ENCODE results near the gene CNPPD1. TPM values are rescaled to one million over a fixed set of nuclear protein-coding genes. Genes with fewer than 3 reads are reported as not detected.

The CNPPD1 gene
- total and polyA plus RNA-seq, 4 donors, result 16.5 to 39.8 (median 21.6) TPM

DNA sequence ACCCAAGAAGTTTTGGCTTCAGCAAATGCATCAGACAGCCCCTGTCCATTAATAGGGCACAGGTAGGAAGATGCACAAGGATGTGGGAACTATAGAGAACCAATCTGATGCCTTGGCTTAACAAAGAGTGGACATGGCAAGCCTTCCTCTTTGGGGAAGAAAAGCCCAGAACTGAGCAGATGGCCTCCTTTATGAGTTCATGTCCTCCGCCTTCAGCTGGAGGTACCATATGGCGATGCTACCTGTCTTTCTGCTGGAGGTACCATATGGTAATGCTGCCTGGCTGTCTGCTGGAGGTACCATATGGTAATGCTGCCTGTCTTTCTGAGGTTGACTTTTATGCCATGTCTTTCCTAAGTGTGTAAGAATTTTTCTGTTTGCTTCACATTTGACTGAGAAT lies 7.4 kb upstream of the CNPPD1 start (continued):
- TF ChIP-seq, protein P1, sequence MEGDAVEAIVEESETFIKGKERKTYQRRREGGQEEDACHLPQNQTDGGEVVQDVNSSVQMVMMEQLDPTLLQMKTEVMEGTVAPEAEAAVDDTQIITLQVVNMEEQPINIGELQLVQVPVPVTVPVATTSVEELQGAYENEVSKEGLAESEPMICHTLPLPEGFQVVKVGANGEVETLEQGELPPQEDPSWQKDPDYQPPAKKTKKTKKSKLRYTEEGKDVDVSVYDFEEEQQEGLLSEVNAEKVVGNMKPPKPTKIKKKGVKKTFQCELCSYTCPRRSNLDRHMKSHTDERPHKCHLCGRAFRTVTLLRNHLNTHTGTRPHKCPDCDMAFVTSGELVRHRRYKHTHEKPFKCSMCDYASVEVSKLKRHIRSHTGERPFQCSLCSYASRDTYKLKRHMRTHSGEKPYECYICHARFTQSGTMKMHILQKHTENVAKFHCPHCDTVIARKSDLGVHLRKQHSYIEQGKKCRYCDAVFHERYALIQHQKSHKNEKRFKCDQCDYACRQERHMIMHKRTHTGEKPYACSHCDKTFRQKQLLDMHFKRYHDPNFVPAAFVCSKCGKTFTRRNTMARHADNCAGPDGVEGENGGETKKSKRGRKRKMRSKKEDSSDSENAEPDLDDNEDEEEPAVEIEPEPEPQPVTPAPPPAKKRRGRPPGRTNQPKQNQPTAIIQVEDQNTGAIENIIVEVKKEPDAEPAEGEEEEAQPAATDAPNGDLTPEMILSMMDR (IDR thresholded peaks at IDR 0.05; ENCODE audit: low read depth, low read length, missing input control), result no peak
- no peak for TF ChIP-seq JUND (IDR thresholded peaks at IDR 0.05)
- TF ChIP-seq NR2F2 (IDR thresholded peaks at IDR 0.05), result no peak
- no peak for TF ChIP-seq TAF1 (conservative IDR thresholded peaks at IDR 0.05)

DNA sequence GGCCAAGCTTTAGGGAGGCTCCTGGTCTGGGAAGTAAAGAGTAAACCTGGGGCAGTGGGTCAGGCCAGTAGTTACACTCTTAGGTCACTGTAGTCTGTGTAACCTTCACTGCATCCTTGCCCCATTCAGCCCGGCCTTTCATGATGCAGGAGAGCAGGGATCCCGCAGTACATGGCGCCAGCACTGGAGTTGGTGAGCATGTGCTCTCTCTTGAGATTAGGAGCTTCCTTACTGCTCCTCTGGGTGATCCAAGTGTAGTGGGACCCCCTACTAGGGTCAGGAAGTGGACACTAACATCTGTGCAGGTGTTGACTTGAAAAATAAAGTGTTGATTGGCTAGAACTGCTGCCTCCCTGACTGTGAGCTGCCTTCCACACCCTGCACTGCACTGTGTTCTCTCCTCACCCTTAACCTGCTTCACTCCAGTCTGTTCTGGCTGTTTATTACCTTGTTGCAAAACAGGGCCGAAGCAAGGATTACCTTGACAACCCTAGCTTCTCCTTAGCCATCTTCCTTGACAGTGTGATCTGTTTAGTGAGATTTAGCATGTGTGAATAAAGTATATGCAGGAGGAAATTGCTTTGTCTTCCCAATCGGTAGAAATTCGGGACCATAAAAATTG lies 6.5 kb upstream of the CNPPD1 start:
- H3K27ac ChIP-seq (ENCODE audit: low read depth in 1 of 2, low read length in 2 of 2), result no peak overlapping the region
- H3K27me3 ChIP-seq (ENCODE audit: control insufficient read depth in 4 of 4, insufficient read depth in 4 of 4, low read length in 3 of 4), result no peaks in the 10 kb centered on the region
- no peaks in the 10 kb centered on the region for H3K9me3 ChIP-seq (ENCODE audit: control insufficient read depth in 4 of 4, low read length in 3 of 4)
- no peak overlapping the region for H3K9ac ChIP-seq (ENCODE audit: low read depth in 1 of 2, low read length in 2 of 2)
- no peak overlapping the region for H3K4me3 ChIP-seq (ENCODE audit: low read depth in 1 of 3, low read length in 3 of 3)
- WGBS, result 87% methylated on average over 6 of the region's 6 CpGs
- H3K4me1 ChIP-seq (ENCODE audit: control insufficient read depth in 4 of 4, insufficient read depth in 4 of 4, low read length in 3 of 4), result peaks cover 0 to 15% (median 12%) of the 10 kb centered on the region in 4 donors
- TF ChIP-seq, protein P2, sequence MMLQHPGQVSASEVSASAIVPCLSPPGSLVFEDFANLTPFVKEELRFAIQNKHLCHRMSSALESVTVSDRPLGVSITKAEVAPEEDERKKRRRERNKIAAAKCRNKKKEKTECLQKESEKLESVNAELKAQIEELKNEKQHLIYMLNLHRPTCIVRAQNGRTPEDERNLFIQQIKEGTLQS (IDR thresholded peaks at IDR 0.05), result no peak
- TF ChIP-seq, protein P3, sequence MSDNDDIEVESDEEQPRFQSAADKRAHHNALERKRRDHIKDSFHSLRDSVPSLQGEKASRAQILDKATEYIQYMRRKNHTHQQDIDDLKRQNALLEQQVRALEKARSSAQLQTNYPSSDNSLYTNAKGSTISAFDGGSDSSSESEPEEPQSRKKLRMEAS (IDR thresholded peaks at IDR 0.05), result no peak
- TF ChIP-seq NR2F2 (IDR thresholded peaks at IDR 0.05) (no peak), TAF1 (conservative IDR thresholded peaks at IDR 0.05) (no peak), FOXA2 (IDR thresholded peaks at IDR 0.05) (no peak), HNF4A (conservative IDR thresholded peaks at IDR 0.05) (no peak), FOXA1 (IDR thresholded peaks at IDR 0.05) (no peak), GABPA (IDR thresholded peaks at IDR 0.05 in 1 of 2, conservative IDR thresholded peaks at IDR 0.05 in 1 of 2) (no peak), HNF4G (IDR thresholded peaks at IDR 0.05) (no peak), RXRA (IDR thresholded peaks at IDR 0.05) (no peak), EGR1 (IDR thresholded peaks at IDR 0.05; ENCODE audit: low read depth in 2 of 2) (no peak), RAD21 (IDR thresholded peaks at IDR 0.05) (no peak), JUND (IDR thresholded peaks at IDR 0.05) (no peak)
- TF ChIP-seq, protein P1 (IDR thresholded peaks at IDR 0.05; ENCODE audit: low read depth, low read length, missing input control), result no peak
- TF ChIP-seq, protein P4, sequence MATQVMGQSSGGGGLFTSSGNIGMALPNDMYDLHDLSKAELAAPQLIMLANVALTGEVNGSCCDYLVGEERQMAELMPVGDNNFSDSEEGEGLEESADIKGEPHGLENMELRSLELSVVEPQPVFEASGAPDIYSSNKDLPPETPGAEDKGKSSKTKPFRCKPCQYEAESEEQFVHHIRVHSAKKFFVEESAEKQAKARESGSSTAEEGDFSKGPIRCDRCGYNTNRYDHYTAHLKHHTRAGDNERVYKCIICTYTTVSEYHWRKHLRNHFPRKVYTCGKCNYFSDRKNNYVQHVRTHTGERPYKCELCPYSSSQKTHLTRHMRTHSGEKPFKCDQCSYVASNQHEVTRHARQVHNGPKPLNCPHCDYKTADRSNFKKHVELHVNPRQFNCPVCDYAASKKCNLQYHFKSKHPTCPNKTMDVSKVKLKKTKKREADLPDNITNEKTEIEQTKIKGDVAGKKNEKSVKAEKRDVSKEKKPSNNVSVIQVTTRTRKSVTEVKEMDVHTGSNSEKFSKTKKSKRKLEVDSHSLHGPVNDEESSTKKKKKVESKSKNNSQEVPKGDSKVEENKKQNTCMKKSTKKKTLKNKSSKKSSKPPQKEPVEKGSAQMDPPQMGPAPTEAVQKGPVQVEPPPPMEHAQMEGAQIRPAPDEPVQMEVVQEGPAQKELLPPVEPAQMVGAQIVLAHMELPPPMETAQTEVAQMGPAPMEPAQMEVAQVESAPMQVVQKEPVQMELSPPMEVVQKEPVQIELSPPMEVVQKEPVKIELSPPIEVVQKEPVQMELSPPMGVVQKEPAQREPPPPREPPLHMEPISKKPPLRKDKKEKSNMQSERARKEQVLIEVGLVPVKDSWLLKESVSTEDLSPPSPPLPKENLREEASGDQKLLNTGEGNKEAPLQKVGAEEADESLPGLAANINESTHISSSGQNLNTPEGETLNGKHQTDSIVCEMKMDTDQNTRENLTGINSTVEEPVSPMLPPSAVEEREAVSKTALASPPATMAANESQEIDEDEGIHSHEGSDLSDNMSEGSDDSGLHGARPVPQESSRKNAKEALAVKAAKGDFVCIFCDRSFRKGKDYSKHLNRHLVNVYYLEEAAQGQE (IDR thresholded peaks at IDR 0.05), result no peak
- TF ChIP-seq, protein P5, sequence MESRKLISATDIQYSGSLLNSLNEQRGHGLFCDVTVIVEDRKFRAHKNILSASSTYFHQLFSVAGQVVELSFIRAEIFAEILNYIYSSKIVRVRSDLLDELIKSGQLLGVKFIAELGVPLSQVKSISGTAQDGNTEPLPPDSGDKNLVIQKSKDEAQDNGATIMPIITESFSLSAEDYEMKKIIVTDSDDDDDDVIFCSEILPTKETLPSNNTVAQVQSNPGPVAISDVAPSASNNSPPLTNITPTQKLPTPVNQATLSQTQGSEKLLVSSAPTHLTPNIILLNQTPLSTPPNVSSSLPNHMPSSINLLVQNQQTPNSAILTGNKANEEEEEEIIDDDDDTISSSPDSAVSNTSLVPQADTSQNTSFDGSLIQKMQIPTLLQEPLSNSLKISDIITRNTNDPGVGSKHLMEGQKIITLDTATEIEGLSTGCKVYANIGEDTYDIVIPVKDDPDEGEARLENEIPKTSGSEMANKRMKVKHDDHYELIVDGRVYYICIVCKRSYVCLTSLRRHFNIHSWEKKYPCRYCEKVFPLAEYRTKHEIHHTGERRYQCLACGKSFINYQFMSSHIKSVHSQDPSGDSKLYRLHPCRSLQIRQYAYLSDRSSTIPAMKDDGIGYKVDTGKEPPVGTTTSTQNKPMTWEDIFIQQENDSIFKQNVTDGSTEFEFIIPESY (IDR thresholded peaks at IDR 0.05), result no peak
- H3K36me3 ChIP-seq (ENCODE audit: control insufficient read depth in 4 of 4, insufficient read depth in 3 of 4, low read depth in 1 of 4, low read length in 3 of 4), result peaks cover 16 to 48% (median 38%) of the 10 kb centered on the region in 4 donors
- DNase-seq (ENCODE audit: low spot score), result peak; percentile 30

Data from liver (tissue), 9 donors.